ENCODE measurements around the gene UBE2E2. TPM values are rescaled to one million over a fixed set of nuclear protein-coding genes. Genes with fewer than 3 reads are reported as not detected.

UBE2E2 gene
- total RNA-seq, 1 donor from 2014 or later, result 42.4 TPM

DNA sequence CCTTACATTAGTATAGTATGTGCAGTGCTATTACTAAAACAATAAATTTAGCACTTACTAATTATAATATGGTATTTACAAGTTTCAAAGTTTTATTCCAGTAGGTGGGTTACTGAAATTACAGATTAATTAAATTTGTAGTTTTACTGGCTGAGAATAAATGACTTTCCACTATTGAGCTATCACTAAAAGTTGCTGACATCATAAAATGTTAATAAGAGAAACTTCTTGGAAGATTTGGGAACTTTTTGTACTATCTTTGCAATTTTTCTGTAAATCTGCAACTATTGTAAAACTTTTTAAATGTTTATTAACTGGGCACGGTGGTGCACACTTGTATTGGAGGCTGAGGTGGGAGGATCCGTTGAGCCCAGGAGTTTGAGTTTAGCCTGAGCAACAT lies 247.7 kb downstream of the UBE2E2 start:
- Mint-ChIP-seq H3K4me1 (ENCODE audit: unreplicated experiment) (peaks cover 31% of the 10 kb centered on the region), H3K4me3 (ENCODE audit: unreplicated experiment) (no peak overlapping the region), H3K36me3 (ENCODE audit: unreplicated experiment) (no peaks in the 10 kb centered on the region), H3K9me3 (ENCODE audit: unreplicated experiment) (no peaks in the 10 kb centered on the region), H3K27ac (ENCODE audit: unreplicated experiment) (no peak overlapping the region), H3K27me3 (ENCODE audit: unreplicated experiment) (no peaks in the 10 kb centered on the region)
- TF ChIP-seq, protein P1, sequence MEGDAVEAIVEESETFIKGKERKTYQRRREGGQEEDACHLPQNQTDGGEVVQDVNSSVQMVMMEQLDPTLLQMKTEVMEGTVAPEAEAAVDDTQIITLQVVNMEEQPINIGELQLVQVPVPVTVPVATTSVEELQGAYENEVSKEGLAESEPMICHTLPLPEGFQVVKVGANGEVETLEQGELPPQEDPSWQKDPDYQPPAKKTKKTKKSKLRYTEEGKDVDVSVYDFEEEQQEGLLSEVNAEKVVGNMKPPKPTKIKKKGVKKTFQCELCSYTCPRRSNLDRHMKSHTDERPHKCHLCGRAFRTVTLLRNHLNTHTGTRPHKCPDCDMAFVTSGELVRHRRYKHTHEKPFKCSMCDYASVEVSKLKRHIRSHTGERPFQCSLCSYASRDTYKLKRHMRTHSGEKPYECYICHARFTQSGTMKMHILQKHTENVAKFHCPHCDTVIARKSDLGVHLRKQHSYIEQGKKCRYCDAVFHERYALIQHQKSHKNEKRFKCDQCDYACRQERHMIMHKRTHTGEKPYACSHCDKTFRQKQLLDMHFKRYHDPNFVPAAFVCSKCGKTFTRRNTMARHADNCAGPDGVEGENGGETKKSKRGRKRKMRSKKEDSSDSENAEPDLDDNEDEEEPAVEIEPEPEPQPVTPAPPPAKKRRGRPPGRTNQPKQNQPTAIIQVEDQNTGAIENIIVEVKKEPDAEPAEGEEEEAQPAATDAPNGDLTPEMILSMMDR (IDR thresholded peaks at IDR 0.05), result no peak
- no peak for DNase-seq (ENCODE audit: extremely low spot score, unreplicated experiment)

DNA sequence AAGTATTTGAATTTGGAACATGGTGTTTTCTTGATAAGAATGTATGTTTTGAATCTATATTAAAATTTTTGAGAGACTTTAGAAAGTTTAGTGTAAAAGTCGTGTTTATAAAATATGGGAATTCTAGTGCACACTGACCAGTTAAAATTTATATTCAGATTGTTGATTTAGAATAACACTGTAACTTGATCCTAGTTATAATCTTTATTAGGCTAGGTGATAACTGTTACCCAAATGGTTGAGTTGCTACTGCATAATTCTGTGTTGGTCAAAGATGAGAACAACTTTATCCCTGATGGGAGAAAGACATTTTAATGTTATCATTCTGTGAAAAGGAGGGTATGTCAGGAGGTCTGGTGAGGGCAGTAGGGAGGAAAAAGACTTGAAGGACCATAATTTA lies 249.3 kb downstream of the UBE2E2 start:
- Mint-ChIP-seq H3K9me3 (ENCODE audit: unreplicated experiment) (no peaks in the 10 kb centered on the region), H3K36me3 (ENCODE audit: unreplicated experiment) (peaks cover 4% of the 10 kb centered on the region), H3K4me1 (ENCODE audit: unreplicated experiment) (peaks cover 31% of the 10 kb centered on the region), H3K27ac (ENCODE audit: unreplicated experiment) (no peak overlapping the region), H3K27me3 (ENCODE audit: unreplicated experiment) (no peaks in the 10 kb centered on the region), H3K4me3 (ENCODE audit: unreplicated experiment) (no peak overlapping the region)
- no peak for DNase-seq (ENCODE audit: extremely low spot score, unreplicated experiment)
- TF ChIP-seq, protein P1 (IDR thresholded peaks at IDR 0.05), result no peak

- no peak for DNase-seq (ENCODE audit: extremely low spot score, unreplicated experiment)
- Mint-ChIP-seq H3K27me3 (ENCODE audit: unreplicated experiment) (no peaks in the 10 kb centered on the region), H3K27ac (ENCODE audit: unreplicated experiment) (peak overlapping the region; percentile 19), H3K4me3 (ENCODE audit: unreplicated experiment) (no peak overlapping the region), H3K9me3 (ENCODE audit: unreplicated experiment) (no peaks in the 10 kb centered on the region), H3K4me1 (ENCODE audit: unreplicated experiment) (peaks cover 40% of the 10 kb centered on the region), H3K36me3 (ENCODE audit: unreplicated experiment) (peaks cover 7% of the 10 kb centered on the region)
- TF ChIP-seq, protein P1 (IDR thresholded peaks at IDR 0.05), result no peak
These were observed 252.0 kb downstream of the UBE2E2 start for GRCh38 chr3:23455084-23455483.

DNA sequence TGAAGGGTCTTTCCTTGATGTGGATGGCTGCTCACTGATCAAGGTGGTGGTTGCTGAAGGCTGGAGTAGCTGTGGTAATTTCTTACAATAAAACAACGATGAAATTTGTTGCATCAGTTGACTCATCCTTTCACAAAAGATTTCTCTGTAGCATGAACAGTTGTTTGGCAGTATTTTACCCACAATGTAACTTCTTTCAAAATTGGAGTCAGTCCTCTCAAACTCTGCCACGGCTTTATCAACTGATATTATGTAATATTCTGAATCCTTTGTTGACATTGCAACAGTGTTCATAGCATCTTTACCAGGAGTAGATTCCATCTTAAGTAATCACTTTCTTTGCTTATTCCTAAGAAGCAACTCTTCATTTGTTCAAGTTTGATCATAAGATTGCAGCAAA lies 252.6 kb downstream of the UBE2E2 start:
- no peak for DNase-seq (ENCODE audit: extremely low spot score, unreplicated experiment)

DNA sequence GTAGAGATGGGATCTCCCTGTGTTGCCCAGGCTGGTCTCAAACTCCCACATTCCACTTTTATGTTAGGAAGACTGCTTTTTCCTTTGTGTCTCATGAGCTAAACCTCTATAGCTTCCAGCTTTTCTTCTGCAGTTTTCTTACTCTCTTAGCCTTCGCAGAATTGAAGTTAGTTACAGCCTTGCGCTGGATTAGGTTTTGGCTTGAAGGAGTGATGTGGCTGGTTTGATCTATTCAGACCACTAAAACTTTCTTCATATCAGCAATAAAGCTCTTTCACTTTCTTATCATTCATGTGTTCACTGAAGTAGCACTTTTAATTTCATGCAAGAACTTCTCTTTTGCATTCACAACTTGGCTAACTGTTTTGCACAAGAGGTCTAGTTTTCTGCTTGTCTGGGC lies 254.6 kb downstream of the UBE2E2 start:
- Mint-ChIP-seq H3K27ac (ENCODE audit: unreplicated experiment) (peak overlapping the region; percentile 7), H3K4me1 (ENCODE audit: unreplicated experiment) (peaks cover 45% of the 10 kb centered on the region), H3K27me3 (ENCODE audit: unreplicated experiment) (no peaks in the 10 kb centered on the region), H3K4me3 (ENCODE audit: unreplicated experiment) (no peak overlapping the region), H3K9me3 (ENCODE audit: unreplicated experiment) (no peaks in the 10 kb centered on the region), H3K36me3 (ENCODE audit: unreplicated experiment) (peaks cover 7% of the 10 kb centered on the region)
- no peak for DNase-seq (ENCODE audit: extremely low spot score, unreplicated experiment)
- TF ChIP-seq, protein P1 (IDR thresholded peaks at IDR 0.05), result no peak

More for the DNA sequence above, 252.6 kb downstream of the UBE2E2 start:
- no peak overlapping the region for H3K4me3 Mint-ChIP-seq (ENCODE audit: unreplicated experiment)
- H3K9me3 Mint-ChIP-seq (ENCODE audit: unreplicated experiment), result no peaks in the 10 kb centered on the region
- peaks cover 45% of the 10 kb centered on the region for H3K4me1 Mint-ChIP-seq (ENCODE audit: unreplicated experiment)
- H3K27me3 Mint-ChIP-seq (ENCODE audit: unreplicated experiment), result no peaks in the 10 kb centered on the region
- no peak overlapping the region for H3K27ac Mint-ChIP-seq (ENCODE audit: unreplicated experiment)
- H3K36me3 Mint-ChIP-seq (ENCODE audit: unreplicated experiment), result peaks cover 7% of the 10 kb centered on the region
- TF ChIP-seq, protein P1 (IDR thresholded peaks at IDR 0.05), result no peak
